GM19395 (cell line): ENCODE measurements around the gene POP4.
A peak's percentile ranks its signal among the peaks of the same experiment; 100 is the strongest.

Experiments used
- ATAC-seq: cut with Tn5 transposase; IDR thresholded peaks from one replicate; pipeline ENCODE4 v1.9.1; 2021; ENCODE audit warnings: mild to moderate bottlenecking, moderate library complexity; ENCODE audit not compliant: unreplicated experiment

Gene POP4

DNA sequence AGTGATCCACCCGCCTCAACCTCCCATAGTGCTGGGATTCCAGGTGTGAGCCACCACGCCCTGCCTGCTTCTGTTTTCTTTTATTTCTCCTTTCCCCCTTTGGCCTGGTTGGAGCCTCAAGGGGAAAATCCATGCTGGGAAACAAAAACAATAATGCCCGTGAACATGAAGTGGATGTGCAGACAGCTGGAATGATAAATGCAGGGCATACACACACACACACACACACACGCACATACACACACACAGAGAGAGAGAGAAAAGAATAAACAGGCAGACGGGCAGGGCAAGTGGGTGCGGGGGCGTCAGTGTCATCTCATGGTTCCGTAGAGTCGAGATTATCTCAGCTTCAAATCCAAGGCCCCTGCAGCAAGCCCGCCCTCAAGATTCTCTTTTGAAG lies 54.8 kb downstream of the POP4 start:
- no peak for ATAC-seq

DNA sequence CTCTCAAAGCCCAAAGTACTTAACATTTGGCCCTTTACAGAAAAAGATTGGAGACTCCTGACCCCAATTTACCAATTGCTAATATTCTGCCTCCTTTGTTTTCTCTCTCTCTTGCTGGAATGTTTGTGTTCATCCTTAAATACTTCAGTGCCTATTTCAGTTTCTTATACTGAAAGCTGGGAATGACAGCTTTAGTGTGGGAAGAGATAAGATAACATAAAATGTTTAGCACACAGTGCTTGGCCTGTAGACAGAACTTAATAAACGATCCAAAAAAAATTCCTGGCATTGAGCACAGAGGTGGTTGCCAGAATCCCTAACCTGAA lies 56.2 kb downstream of the POP4 start:
- ATAC-seq = no peak

DNA sequence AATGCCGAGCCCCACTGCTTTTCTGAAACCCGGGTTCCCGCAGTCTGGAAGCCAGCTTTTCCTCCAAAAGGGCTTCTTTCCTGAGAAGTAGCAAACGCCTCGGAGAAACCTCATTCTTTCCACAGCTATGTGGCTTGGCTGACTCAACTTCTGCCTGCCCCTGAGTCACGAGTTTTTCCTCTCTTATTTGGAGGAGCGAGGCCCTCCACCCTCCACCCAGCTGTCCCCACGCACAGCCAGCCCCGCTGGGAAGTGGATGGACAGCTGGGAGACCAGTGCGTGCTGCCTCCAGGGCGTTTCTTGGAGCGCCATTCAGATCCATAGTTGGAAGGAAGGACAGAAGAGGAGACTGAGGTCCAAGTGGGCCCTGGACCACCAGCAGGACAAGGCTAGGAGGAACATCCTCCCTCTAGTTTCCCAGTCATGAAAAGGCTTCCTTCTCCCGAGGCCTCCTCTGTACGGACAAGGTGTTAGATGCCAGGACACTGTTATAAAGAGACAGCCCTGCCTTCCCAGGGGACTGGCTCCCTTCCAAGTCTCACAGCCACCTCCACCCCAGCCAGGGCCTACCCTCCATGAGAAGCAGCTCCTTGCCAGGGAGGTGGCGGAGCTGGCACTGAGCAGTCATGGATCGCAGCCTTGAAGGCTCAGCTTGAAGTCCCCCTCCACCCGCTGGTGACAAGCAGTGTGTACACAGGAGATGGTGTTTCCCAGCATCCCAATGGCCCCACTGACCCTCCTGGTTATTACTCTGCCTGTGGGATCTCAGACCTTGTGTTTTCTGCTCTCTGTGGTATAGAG lies 56.7 kb downstream of the POP4 start:
- no peak for ATAC-seq

DNA sequence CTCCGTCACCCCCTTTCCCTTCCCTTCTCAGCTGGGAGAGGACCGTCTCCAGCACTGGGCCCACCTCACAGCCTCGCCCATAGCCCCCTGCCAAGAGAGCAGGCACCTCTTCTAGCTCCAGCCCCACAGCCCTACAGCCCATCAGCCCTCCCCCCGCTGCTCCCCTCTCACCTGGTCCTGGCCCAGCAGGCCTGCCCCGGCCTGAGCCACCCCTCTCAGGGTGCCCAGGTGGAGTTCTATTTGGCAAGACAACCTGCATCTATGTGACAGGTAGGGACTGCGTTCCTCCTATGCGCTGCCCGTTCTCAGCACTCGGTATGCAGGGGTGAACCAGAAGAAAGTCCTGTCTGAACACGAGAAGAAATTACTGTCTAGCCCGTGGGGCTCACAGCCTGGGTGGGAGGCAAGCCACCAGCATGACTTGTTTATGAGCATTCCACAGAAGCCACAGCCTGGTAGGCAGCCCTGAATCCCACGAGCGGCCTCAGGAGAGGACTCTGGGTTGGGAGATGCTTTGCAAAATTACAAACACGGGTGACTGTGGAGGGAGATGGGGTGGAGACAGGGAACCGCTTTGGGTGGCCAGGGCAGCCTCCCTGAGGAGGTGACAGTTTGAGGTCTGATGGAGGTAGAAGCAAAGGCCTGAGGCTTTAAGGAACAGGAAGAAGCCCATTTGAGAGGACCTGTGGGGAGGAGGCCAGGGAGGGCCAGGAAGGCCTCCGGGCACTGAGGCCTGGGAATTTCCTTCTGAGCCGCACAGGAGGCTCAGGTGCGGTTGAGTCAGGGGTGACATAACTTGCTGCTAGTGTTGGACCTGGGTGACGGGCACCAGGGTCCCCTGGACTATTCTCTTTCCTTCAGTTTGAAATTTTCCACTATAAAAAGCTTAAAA lies 58.0 kb downstream of the POP4 start:
- ATAC-seq = no peak

DNA sequence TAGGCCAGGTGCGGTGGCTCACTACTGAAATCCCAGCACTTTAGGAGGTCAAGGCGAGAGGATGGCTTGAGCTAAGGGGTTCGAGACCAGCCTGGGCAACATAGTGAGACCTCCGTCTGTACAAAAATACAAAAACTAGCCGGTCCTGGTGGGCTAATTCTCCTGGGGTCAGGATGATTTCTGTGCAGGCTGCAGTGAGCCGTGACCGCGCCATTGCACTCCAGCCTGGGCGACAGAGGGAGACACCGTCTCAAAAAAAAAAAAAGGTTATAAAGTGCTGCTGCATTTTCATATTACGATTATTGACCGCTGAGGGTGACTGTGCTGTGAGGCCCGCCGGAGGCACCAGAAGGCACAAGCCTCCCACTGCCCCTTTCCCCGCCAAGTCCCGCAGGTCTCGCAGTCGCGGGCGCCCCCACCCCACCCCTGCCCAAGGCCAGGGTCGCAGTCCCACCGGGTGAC lies 58.7 kb downstream of the POP4 start:
- peak; percentile 34 for ATAC-seq

DNA sequence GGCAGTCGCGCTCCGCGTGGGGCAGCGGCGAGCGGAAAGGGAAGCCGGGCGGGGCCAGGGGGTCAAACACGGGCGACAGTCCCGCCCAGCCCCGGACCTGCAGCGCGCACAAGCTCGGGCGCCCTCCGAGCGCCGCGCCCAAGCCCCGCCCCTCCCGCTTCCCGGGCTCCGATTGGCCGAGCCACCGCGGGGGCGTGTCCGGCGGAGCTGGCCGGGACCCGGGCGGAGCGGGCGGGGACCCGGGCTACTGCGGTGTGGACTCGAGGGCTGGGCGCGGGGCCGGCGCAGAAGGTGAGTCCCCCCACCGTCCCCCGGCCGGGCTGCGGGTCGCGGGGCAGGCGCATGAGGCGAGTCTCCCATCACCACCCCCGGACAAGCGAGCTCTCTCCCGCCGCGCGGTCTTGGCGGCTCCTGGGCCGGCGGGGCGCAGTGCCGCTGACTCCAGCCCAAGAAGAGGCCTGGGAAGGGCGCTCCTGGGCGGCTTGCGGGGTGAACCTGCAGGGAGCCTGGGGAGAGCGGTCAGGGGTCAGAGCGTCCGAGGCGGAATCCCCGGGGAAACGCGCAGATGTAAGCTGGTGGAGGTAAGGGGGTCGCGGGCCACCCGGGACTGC lies 59.2 kb downstream of the POP4 start, which contains the start of gene PLEKHF1:
Gene PLEKHF1 (plus strand): TSS at position 247 of the 611 bp plus-strand sequence. CDS start 8,379 bp downstream, outside the sequence.
- peak; percentile 79 for ATAC-seq

DNA sequence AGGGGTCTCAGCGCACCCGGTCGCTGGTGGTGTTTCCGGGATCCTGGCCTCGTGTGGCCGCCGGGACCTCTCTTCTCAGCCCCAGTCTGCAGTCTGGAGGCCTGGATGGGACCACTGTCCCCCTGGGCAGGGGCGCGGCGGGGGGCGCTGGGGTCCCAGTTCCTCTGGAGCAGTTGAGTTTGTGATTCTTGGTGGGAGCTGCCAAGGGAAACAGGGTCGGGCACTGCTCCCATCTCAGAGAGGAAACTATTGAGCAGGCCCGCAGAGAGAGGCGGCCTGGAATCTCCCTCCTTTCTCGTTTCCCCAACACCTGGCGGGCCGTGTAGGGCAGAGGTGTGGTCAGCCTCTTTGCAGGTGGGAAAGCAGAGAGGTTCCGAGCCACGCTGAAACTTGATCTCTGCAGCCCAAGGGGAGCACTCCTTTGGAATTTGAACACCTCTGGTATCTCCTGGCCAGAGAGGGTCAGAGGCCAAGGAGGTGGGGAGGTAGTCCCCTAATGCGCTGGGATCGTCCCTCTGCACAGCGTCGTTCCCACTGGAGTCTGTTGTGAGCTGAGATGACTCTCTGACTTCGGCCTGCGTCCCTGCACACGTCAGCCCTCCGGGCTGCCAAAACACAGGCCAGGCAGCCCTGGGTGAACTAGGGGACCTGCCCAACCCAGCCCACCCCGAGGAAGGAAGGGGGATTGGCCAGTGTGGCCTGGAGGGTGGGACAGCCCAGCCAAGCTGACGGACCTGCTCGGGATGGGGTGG lies 59.9 kb downstream of the POP4 start:
- ATAC-seq = peak; percentile 12
